Stimulated activated CD8-positive, alpha-beta memory T cell treated with anti-CD3 and anti-CD28 coated beads, Interleukin-4, amount 100 ng/mL, for 48 hours (primary cell): Measurements from ENCODE around the gene GRIK1.

ENCODE experiments used
- DNase-seq: peaks from one replicate; pipeline ENCODE4 v3.0.0-alpha.2; 2020

The GRIK1 gene

DNA sequence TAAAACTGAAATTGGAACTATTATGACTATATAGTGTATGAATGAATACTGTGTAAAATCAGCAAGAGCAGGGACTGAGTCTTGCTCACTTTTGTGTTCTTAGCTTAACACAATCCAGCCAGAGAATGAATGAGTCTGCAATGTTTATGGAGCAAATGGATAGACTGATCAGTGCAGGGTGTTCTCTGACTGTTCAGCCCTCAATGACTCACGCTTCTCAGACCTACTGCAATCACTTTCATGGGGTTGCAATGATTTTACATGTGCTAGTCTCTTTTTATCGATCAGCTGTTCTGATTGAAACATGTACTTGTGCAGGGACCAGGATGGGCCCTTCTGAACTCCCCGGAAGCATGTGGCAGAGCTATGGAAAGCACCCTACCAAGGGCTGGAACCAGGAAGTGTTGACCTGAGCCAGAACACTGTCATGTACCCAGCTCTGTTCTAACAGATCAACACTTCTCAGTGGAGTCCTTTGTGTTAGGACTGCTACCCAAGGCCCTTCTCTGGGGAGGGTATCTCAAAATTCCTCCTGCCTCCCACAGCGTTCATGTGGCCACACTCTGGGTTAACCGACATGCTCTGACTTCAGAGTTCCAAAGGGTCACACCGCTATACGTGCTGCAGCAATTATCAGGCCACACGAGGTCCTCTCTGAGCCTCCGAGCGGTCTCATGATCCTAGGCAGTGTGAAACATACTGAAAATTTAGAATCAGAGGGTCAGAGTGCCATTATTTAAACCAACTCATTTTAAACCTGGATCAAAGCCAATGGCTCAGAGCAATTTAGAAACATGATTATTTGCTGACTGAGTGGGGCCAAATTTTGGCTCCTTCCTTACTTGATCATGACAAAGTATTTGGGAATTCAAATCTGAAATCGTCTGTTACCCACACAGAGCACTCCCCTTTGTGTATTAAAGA is 35.2 kb downstream of the GRIK1 start:
- no peak for DNase-seq

DNA sequence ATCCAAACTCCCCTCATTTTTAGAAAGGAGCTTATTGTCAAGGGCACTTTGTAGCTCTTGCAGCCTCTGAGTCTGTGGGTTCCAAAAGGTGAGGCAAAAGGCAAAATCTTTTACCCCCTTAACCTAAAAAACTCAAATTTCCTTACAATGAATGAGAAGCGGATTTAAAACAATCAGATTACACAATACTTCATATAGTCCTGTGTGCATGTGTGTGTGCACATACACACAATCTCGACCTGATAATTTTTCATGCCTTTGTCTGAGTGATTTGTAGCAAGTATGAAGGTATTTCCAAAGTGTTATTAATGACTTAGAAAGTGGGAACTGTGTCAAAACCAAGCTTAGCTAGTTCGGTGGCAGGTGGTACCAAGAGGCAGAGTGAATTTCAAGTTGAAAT is 42.9 kb downstream of the GRIK1 start:
- DNase-seq: no peak

DNA sequence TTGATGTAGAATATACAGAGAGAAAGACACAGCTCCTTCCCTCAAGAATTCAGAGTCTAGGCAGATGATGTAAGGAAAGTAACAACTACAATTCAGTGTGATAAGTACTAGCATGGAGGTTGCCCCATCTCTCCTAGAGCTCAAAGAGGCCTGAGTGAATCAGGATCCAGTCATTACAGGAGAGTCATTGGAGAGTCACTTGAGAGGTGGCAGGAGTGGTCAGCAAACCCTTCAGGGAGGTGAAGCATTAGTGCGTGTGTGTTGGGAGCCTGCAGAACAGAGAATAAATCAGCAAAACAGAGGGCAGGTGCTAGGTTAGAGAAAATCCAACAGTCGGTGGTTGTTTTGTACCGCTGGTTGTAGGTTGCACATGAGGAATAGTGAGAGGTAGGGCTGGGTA is 46.1 kb downstream of the GRIK1 start:
- no peak for DNase-seq

DNA sequence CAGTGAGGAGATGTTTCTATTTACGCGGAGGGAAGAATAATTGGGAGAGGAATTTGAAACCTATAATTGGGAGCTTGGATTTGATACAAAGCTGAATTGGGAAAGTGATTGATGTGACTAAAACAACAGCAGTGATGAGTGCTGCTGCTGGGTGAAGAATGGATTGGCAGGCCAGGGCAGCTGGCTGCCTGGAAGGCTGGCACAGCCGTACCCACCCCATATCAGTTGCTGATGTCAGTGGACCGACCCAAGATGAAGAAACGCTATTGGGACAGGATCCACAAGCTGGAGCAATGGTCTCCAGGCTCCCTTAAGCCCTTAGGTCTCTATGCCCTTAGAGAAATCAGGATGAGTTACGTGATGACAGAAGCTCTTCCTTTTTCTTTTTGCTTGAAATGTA is 47.4 kb downstream of the GRIK1 start:
- no peak for DNase-seq

DNA sequence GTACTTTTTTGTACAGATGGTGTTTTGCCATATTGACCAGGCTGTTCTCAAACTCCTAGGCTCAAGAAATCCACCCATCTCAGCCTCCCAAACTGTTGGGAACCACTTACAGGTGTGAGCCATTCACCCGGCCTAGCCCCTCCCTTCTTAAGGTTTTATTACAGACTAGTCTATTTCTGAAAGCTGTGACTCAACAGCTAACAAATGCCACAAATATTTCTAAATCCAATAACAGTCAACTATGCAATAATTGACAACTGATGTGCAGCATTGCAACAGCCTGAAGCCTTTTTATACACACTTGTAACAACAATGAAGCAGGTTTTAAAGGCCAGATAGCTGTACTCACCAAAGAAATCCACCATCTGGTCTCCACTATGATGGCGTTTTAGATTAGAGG is 51.4 kb downstream of the GRIK1 start:
- DNase-seq: no peak

DNA sequence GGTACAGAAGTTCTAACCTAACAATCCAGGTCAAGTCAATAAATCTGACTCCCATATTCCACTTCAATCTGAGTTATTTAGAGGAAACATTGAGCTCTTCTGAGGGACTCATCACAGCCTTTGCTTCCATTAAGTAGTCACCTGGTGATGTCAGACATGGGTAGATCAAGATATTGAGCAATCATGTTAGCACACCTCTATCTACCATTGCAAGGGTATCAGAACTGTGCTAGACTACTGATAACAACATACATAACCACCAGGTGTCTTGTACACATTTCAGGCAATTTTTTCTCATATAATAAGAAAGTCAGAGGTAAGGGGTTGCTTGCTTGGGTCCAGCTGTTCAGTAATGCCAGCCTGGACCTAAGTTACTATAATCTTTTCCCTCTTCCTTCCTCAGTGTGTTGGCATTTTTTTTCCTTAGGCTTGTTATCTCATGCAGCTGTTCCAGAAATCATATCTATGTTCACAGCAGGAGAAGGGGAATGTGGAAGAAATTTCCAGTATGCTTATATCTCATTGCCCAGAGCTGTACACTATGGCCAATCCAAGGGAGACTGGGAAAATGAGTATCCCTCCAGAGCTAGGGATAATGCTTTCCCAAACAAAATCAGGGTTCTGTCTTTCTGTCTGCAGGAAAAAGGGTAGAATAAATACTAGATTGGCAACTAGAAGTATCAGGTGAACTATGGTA is 52.3 kb downstream of the GRIK1 start:
- DNase-seq: no peak

DNA sequence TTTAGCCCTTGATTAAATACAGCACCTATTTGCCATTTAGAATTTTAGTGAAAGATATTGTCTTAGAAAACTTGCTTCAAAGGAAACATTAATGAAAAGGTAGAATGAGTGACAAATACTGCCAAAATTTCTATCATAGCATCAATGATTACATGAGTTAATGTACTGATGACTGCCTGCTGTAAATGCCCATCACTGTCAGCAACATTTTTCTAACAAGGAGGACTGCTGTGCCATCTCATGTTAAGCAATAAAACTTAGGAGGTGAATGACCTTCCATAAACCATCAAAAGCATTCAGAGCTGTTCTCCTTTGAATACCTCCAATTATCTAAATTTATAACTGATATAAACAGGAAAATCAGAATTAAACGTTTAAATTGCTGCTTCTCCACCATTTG is 54.3 kb downstream of the GRIK1 start:
- DNase-seq: no peak

DNA sequence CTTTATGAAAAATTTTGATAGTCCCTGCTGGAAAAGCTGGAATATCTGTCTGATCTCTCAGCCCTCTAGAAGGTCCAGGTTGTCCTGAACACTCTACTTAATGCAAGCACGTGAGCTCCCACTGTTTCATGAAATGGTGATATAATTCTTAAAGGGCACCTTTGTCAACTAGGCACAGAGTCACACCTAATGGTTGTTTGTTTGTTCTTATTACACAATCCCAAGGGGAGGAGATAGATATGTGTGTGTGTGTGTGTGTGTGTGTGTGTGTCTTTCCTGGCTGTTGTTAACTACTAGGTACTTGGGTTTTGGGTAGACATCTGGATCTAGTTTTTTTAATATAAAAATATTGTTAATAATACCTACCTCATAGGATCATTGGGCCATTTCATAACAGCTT is 63.9 kb downstream of the GRIK1 start:
- no peak for DNase-seq

DNA sequence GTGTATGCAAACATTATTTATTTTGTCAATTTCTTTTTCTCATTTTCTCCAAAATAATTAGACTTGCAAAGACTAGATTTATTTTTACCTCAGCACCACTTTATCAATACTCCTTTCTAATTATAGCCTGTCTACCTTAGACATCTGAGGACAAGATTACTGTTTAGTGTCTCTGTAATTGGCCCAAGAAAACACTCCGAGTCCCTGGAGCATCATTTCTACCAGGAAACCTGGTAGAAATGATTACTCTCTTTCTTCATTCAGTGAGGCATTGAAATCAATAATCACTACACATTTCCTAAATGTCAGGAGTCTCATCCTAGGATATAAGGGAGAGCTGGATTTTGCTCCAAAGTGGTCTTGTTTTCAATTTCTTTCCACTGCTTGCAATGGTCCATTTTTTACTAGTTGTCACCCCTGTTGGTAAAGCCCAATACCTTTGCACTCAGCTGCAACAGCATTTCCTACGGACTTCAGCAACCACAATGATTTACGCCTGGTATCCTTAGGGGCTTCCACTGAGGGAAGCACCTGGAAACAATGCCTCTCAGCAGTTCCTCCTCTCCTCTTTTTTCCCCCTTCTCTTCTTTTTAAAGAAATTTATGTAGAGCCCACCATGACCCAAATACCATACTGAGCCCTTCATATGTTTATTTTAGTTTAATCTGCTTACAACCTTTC is 64.6 kb downstream of the GRIK1 start:
- DNase-seq: no peak

DNA sequence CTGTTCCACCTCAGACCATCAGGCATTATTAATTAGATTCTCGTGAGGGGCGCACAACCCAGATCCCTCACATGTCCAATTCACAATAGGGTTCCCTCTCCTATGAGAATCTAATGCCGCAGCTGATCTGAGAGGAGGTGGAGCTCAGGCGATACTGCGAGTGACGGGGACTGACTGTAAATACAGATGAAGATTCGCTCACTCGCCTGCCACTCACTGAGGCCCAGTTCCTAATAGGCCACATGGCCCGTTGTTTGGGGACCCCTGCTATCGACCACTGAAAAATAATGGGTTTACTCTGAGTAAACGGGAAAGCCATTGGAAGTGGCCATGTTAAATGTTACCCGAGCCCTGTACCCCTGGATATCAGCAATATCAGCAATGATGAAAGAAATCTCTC is 65.9 kb downstream of the GRIK1 start:
- DNase-seq: no peak

DNA sequence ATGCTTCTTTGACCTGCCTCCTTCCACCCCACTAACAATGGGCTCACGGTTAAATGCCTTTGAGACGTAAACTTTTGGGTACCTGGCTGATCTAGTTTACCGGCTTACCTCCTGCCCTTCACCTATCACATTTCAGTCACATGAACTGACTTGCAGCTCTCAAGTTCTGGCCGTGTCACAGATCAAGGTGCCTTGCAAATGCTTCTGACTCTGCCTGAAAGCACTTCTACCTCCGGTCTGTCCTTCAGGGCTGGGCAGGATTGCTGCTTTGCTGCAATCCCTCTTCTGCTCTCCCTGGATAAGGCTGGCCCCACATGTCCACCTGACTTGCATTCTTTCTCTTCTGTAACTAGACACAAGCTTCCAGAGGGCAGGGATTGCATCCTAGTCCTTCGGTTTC is 69.0 kb downstream of the GRIK1 start:
- no peak for DNase-seq

DNA sequence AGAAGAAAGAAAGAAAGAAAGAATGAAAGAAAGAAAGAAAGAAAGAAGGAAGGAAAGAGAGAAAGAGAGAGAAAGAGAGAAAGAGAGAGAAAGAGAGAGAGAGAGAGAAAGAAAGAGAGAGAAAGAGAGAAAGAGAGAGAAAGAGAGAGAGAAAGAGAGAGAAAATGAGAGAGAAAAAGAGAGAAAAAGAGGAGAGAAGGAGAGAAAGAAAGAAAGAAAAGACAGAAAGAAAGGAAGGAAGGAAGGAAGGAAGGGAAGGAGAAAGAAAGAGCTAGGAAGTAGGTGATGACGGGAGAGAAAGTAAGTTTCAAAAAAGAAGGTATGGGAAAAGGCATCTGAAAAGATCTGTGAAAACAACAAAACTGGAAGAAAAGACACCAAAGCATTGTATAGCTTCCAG is 72.0 kb downstream of the GRIK1 start:
- no peak for DNase-seq

DNA sequence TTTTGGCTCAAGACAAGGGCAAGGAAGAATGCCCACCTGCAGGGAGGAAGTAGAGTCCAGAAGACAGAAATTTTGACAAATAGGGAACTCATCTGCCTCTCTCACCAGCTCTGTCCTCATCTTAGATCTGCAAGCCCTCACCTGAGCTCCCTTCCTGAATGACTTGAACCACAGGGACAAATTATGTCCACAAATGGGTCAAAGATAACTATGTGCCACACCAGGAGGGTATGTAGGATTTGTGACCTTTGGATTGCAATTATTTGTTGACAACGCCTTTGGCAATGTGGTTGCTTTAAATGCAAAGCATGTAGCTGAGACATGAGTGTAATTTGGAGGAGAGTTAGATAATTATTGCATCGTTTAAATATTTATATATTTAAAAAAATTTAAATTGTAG is 79.5 kb downstream of the GRIK1 start:
- DNase-seq: no peak

DNA sequence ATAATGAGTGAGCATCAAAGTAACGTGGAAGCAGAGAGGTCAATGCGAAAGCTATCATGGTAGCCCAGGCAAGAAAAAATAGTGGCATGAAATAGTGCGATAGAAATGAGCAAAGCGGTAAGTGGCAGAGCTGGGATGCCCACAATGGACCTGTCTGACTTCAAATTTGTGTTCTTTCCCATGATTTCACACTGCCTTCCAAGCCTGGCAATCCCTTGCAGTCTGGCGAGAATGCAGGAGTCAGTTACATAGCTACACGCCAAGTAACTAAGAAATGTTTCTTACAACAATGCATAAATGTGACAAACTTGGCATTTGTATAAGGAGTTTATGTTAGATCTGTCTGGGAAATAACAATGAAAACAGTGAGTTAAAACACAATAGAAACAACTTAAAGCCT is 82.6 kb downstream of the GRIK1 start:
- no peak for DNase-seq

DNA sequence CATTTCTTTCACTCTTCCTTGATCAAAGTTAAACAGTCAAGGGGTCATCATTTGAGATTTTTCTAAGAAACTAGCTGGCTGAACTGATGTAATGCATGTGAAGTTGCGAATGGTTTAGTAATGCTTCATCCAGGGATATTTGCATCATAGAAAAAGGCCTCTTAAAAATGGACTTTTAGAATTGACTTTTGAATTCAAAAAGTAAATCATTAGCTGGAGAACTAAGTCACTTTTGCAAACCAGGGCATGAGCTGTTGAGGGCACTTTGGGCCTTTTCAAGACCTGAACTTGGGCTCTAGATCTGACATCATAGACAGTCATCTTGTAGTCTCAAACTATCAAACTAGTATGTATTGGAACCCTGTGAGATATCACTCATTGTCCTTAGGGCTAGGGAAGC is 85.0 kb downstream of the GRIK1 start:
- no peak for DNase-seq

DNA sequence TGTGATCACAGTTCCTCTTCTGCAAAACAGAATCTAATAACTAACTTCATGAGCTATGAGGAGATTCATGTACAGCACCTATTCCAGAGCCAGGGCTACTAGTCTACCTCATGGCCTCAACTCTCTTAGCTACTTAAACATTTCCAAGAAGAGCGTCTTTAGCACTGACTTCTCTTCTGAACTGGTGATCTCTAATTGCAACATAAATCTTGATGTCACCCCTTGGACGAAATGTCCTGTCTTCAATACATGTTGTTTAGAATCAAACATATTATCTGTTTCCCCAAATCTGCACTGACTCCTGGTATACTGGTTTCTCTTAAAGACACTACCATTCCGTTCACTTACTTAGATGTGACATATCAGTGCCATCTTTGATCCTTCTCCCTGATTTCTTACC is 88.2 kb downstream of the GRIK1 start:
- DNase-seq: no peak

DNA sequence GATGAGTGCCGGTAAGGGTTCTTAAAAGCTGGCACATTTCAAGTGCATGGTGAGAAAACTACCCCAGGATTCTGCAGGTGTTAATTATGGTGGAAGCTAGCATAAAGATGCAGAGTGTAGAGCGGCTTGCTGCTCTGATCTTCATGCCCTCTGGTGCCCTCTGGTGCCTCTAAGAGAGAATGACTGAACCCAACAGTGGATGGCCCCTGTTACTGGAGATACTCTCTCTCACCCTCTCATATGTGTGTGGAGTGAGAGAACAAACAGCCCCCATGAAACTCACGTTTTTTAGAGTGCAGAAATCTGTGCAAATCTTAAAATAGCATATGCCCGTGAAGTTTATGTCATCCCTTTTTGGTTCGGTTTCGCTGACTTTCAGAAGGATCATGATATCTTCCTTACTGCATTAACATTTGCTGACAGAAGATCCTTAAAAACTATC is 90.0 kb downstream of the GRIK1 start:
- peak; percentile 40 for DNase-seq

DNA sequence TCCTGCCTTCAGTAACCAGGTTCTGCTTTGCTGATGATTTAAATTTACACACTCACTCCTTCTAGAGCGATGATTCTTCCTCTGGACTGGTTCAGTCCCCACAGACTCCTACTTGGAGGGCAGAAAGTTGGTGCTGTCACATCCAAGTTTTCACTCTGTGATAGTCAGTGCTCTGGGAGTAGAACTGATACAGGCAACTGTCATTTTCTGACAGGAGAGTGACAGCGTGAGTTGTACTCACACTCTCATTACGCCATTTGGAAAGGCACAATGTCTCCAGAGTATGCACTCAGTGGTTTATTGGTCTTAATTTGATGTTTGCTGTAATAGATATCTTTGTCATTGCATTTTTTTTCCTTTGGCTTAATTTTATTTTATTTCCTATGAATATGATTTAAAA is 96.0 kb downstream of the GRIK1 start:
- DNase-seq: no peak

DNA sequence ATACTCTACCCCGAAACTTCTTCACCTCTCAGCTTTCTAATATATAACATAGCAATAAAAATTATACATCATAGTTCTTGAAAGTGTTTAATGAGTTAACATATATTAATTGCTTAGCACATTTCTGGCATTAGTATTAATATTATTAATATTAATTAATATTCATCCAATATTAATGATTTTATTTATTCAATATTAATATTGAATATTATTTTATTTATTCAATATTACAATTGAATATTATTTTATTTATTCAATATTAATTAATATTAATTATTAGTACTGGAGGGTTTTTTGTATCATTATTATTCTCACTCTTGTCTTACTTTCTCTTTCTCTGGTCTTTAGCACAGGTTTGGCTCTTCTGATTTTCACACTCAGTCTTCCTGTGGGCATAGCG is 105.2 kb downstream of the GRIK1 start:
- no peak for DNase-seq

DNA sequence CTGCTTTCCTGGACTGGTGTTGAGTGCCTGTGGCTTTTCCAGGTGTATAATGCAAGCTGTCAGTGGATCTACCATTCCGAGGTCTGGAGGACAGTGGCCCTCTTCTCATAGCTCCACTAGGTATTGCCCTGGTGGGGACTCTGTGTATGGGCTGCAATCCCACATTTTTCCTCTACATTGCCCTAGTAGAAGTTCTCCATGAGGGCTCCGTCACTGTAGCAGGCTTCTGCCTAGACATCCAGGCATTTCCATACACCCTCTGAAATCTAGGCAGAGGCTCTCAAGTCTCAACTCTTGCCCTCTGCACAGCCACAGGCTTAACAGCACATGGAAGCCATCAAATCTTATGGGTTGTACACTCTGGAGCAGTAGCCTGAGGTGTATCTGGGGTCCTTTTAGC is 107.6 kb downstream of the GRIK1 start:
- no peak for DNase-seq

DNA sequence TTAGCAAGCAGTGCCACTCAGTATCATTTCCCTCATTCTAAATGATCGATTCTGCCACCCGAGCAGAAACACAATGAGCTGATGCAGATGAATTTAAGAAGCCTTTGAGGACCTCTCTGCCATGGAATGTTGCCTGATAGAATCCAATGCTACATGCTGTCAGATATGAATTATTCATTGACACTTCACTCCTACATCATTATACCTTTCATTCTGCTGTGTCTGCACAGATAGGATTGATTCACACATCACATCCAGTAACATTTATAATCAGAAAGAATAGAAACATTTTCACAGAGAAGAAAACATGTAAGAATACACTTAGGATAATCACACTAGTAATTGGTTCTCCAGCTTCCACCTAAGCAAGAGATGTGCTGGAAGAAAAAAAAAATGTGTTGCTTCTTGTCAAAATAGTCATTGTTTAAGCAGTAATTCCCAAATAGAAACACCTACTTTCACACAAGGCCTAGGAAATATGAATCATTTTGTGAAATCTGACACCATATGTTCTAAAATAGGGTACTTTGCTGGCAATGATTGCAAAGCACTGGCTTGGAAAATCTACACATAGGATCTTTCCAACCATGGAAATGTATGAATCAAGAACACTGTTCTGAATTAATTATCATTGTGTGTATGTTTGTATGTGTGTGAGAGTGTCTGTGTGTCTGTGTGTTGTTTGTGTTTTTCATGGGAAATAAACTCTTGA is 110.1 kb downstream of the GRIK1 start:
- DNase-seq: no peak

DNA sequence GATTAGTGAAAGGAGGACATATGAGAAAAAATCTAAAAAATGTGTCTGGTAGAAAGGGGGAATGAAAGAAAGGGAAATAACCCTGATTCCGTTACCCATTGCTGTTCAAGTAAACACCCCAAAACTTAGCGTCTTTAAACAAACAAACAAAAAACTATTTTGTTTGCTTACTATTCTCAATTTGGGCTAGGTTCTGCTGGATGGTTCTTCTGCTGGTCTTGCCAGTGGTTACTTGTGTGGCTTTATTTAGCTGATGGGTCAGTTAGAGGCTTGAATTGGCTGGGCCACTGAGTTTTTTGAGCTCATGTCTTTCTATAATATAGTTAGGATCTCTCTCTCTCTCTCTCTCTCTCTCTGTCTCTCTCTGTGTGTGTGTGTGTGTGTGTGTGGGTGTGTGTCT is 112.1 kb downstream of the GRIK1 start:
- DNase-seq: no peak

DNA sequence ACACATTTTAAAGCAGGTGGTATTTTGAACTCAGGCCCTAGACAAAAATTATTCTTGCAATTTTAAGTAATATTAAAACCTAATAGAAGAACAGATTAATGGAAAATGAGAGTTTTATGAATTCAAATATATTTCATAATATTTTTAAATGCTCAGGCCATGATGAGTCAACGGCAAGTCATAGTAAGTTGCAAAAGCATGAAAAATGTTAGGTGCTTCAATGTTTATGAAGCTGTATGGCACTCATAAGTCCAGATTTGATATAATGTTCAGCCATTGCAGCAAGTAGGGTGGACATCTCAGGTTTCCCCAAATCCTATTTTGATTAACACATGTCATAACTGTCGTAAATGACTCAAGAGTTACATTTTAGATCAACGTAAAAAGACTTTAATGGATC is 112.6 kb downstream of the GRIK1 start:
- no peak for DNase-seq
